ENCODE results near the gene NRF1.

DNA sequence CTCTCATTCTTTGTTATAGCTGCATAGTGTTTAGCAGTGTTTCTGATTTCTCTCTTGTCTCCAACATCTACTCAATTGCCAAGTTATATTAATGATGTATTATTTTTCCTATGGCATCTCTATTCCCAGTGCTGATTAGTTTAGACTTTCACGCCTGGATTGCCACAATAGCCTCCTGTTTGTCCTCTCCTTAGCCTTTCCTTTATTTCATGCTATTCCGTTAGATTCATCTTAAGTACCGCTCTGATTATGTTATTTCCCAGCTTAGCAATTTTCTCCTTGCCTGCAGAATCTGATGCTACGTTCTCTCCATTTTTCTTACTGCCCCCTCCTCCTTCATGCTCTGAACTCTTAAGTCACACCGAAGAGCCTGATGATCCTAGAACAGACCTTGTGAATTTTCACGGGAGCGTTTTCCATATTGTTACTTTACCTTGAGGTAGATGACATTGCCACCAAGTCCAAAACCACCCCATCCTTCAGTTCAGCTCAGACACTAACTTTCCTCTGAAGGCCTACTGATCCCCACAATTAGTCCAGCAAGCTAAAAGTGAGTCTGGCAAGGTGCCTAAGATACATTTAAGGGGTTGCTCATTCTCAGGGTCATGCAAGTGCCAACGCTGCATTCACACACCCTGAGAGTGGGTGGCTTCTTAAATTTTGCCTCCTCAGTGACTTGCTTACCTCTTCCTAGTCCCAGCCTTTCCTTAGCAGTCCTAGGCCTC lies 6.6 kb upstream of the NRF1 start:
- TF ChIP-seq ELF4 (IDR thresholded peaks at IDR 0.05): no peak
- no peak for TF ChIP-seq FOXM1 (IDR thresholded peaks at IDR 0.05; ENCODE audit: borderline replicate concordance)
- no peak for TF ChIP-seq SUZ12 (IDR thresholded peaks at IDR 0.05)
- no peak for TF ChIP-seq BHLHE40 (IDR thresholded peaks at IDR 0.05; ENCODE audit: borderline replicate concordance)
- no peak for TF ChIP-seq ZNF384 (IDR thresholded peaks at IDR 0.05)

Data from HEK293T (cell line).